Measurements from ENCODE around the gene PSMB7.

- TF ChIP-seq CTCF (IDR thresholded peaks at IDR 0.05) = no peak
- no peak for TF ChIP-seq POLR2A (IDR thresholded peaks at IDR 0.05)
Observed at GRCh38 chr9:124334568-124335319, 80.5 kb downstream of the PSMB7 start.
